Muscle of arm (tissue), 12 donors: ENCODE data around the gene UBAP2L. TPM values are rescaled to one million over a fixed set of nuclear protein-coding genes. Genes with fewer than 3 reads are reported as not detected.
A peak's percentile ranks its signal among the peaks of the same experiment; 100 is the strongest.
"Not testable (repeated sequence)": the region's sequence is repeated elsewhere in the genome, so short reads cannot be mapped to it uniquely, and the experiment has no call there.

Experiments used
- DNase-seq: peaks from one replicate; pipeline ENCODE4 v3.0.0-alpha.2; 2013
- polyA plus RNA-seq, 12 donors: library from polyadenylated mRNA; unstranded; fragments of 120-200 nt; gene quantifications; one replicate each; pipeline ENCODE4 v1.2.1, GENCODE V29; 2013; ENCODE audit not compliant: insufficient read length in 12 of 12

UBAP2L gene
- polyA plus RNA-seq, 12 donors = 94.6 to 468 (median 111) TPM

GRCh38 chr1:154198756-154199562, 21.8 kb upstream of the UBAP2L start:
- peak; percentile 68 for DNase-seq

GRCh38 chr1:154199563-154199879, 21.2 kb upstream of the UBAP2L start:
- no peak for DNase-seq

- DNase-seq = not testable (repeated sequence)
Measured at GRCh38 chr1:154205778-154206177, 15.0 kb upstream of the UBAP2L start.

- peak; percentile 36 for DNase-seq
Measured at GRCh38 chr1:154206196-154206595, 14.6 kb upstream of the UBAP2L start, which contains the start of gene CFAP141. TSS of gene CFAP141 (minus strand) at chr1:154206333. CDS start at chr1:154206307, 26 bp downstream.

GRCh38 chr1:154207262-154207661, 13.5 kb upstream of the UBAP2L start:
- DNase-seq = no peak

- no peak for DNase-seq
Measured at GRCh38 chr1:154208677-154209388, 11.9 kb upstream of the UBAP2L start.

GRCh38 chr1:154212083-154212482, 8.7 kb upstream of the UBAP2L start:
- DNase-seq = no peak

- no peak for DNase-seq
Measured at GRCh38 chr1:154213274-154213673, 7.5 kb upstream of the UBAP2L start.

- no peak for DNase-seq
Measured at GRCh38 chr1:154218545-154218944, 2.2 kb upstream of the UBAP2L start.

GRCh38 chr1:154219541-154219940, 1.2 kb upstream of the UBAP2L start:
- peak; percentile 17 for DNase-seq

GRCh38 chr1:154220970-154221277, 169 bp downstream of the UBAP2L start:
- DNase-seq = no peak

GRCh38 chr1:154221278-154222001, 685 bp downstream of the UBAP2L start:
- peak; percentile 61 for DNase-seq

GRCh38 chr1:154222518-154222917, 1.8 kb downstream of the UBAP2L start:
- no peak for DNase-seq

- DNase-seq = no peak
Measured at GRCh38 chr1:154222918-154223317, 2.2 kb downstream of the UBAP2L start.

GRCh38 chr1:154223621-154224020, 2.9 kb downstream of the UBAP2L start:
- DNase-seq = no peak

- no peak for DNase-seq
Measured at GRCh38 chr1:154225370-154225769, 4.6 kb downstream of the UBAP2L start.

GRCh38 chr1:154231112-154231511, 10.4 kb downstream of the UBAP2L start:
- not testable (repeated sequence) for DNase-seq

- not testable (repeated sequence) for DNase-seq
Measured at GRCh38 chr1:154233127-154233526, 12.4 kb downstream of the UBAP2L start.

GRCh38 chr1:154236855-154237254, 16.1 kb downstream of the UBAP2L start:
- DNase-seq = no peak

GRCh38 chr1:154237435-154237834, 16.7 kb downstream of the UBAP2L start:
- no peak for DNase-seq

GRCh38 chr1:154237880-154238506, 17.2 kb downstream of the UBAP2L start:
- no peak for DNase-seq

- no peak for DNase-seq
Measured at GRCh38 chr1:154239491-154239890, 18.7 kb downstream of the UBAP2L start.
